Measurements from ENCODE around the gene ATP9B.

GRCh38 chr18:79320216-79320850, 251.1 kb downstream of the ATP9B start:
- TF ChIP-seq, protein P1, sequence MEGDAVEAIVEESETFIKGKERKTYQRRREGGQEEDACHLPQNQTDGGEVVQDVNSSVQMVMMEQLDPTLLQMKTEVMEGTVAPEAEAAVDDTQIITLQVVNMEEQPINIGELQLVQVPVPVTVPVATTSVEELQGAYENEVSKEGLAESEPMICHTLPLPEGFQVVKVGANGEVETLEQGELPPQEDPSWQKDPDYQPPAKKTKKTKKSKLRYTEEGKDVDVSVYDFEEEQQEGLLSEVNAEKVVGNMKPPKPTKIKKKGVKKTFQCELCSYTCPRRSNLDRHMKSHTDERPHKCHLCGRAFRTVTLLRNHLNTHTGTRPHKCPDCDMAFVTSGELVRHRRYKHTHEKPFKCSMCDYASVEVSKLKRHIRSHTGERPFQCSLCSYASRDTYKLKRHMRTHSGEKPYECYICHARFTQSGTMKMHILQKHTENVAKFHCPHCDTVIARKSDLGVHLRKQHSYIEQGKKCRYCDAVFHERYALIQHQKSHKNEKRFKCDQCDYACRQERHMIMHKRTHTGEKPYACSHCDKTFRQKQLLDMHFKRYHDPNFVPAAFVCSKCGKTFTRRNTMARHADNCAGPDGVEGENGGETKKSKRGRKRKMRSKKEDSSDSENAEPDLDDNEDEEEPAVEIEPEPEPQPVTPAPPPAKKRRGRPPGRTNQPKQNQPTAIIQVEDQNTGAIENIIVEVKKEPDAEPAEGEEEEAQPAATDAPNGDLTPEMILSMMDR (IDR thresholded peaks at IDR 0.05) = no peak
- TF ChIP-seq POLR2A (IDR thresholded peaks at IDR 0.05) (no peak), POLR2AphosphoS5 (IDR thresholded peaks at IDR 0.05) (no peak), EP300 (IDR thresholded peaks at IDR 0.05) (no peak)

All from sigmoid colon (tissue), 4 donors.